Measurements from ENCODE around the gene NT5DC2. TPM values are rescaled to one million over a fixed set of nuclear protein-coding genes. Genes with fewer than 3 reads are reported as not detected.

Gene NT5DC2
- total RNA-seq, 1 donor = 68.2 TPM

- no peak for TF ChIP-seq CTCF (IDR thresholded peaks at IDR 0.05; ENCODE audit: insufficient read depth, low read length)
- no peak for DNase-seq (ENCODE audit: low read depth)
- H3K4me3 ChIP-seq (ENCODE audit: low read depth, low read length) = no peak overlapping the region
Observed at GRCh38 chr3:52507359-52507758, 26.3 kb downstream of the NT5DC2 start.

GRCh38 chr3:52506266-52506966, 27.2 kb downstream of the NT5DC2 start:
- no peak overlapping the region for H3K4me3 ChIP-seq (ENCODE audit: low read depth, low read length)
- no peak for TF ChIP-seq CTCF (IDR thresholded peaks at IDR 0.05; ENCODE audit: insufficient read depth, low read length)
- no peak for DNase-seq (ENCODE audit: low read depth)

GRCh38 chr3:52504977-52505376, 28.7 kb downstream of the NT5DC2 start:
- H3K4me3 ChIP-seq (ENCODE audit: low read depth, low read length) = no peak overlapping the region
- no peak for TF ChIP-seq CTCF (IDR thresholded peaks at IDR 0.05; ENCODE audit: insufficient read depth, low read length)
- no peak for DNase-seq (ENCODE audit: low read depth)

DNA sequence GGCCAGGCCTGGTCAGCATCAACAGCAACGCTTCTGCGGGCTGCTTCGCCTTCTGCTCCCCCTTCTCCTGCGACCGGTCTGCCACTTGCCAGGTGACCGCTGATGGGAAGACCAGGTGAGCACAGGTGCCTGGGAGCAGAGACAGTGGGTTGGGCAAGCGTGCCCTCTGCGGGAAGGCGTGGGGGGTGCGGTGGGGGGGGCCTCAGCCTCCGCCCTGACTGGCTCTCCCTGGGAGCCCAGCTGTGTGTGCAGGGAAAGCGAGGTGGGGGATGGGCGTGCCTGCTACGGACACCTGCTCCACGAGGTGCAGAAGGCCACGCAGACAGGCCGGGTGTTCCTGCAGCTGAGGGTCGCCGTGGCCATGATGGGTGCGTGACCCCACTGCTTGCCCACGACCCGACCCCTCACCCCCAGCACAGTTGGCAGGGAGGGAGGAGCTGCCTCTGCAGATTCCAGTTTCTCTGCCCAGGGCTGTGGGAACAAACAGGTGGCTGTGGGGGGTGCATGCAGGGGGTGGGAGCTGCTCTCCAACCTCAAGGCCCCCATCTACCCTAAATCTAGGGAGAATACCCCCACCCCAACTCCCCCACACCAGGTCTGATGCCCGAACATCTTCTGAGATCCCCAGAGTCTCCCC, 29.8 kb downstream of the NT5DC2 start:
- TF ChIP-seq CTCF (IDR thresholded peaks at IDR 0.05; ENCODE audit: insufficient read depth, low read length) = no peak

GRCh38 chr3:52502808-52503350, 30.8 kb downstream of the NT5DC2 start:
- no peak for DNase-seq (ENCODE audit: low read depth)
- no peak for TF ChIP-seq CTCF (IDR thresholded peaks at IDR 0.05; ENCODE audit: insufficient read depth, low read length)
- H3K4me3 ChIP-seq (ENCODE audit: low read depth, low read length) = no peak overlapping the region

More for the DNA sequence above, 29.8 kb downstream of the NT5DC2 start:
- DNase-seq (ENCODE audit: low read depth) = no peak
- H3K4me3 ChIP-seq (ENCODE audit: low read depth, low read length) = no peak overlapping the region

DNA sequence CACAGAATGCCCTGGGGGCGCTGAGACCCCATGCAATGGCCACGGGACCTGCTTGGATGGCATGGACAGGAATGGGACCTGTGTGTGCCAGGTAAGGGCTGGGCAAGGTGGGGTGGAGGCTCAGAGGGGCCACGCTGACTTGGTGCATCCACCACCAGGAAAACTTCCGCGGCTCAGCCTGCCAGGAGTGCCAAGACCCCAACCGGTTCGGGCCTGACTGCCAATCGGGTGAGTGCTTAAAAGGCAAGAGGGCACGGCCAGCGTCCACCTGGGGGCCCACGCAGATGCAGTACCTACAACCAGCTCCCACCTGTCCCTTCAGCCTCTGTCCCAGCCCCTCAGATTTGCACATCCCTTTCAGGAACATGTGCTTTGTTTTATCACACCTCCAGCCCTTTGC, 31.7 kb downstream of the NT5DC2 start:
- H3K4me3 ChIP-seq (ENCODE audit: low read depth, low read length) = no peak overlapping the region
- TF ChIP-seq CTCF (IDR thresholded peaks at IDR 0.05; ENCODE audit: insufficient read depth, low read length) = no peak

More for the DNA sequence above, 31.7 kb downstream of the NT5DC2 start:
- DNase-seq (ENCODE audit: low read depth) = no peak
